HG02852 (cell line): ENCODE measurements around the gene NGFR.
A peak's percentile ranks its signal among the peaks of the same experiment; 100 is the strongest.

Experiments used
- ATAC-seq: cut with Tn5 transposase; IDR thresholded peaks from one replicate; pipeline ENCODE4 v1.9.1; 2021; ENCODE audit warnings: mild to moderate bottlenecking, moderate library complexity; ENCODE audit not compliant: unreplicated experiment

Gene NGFR

DNA sequence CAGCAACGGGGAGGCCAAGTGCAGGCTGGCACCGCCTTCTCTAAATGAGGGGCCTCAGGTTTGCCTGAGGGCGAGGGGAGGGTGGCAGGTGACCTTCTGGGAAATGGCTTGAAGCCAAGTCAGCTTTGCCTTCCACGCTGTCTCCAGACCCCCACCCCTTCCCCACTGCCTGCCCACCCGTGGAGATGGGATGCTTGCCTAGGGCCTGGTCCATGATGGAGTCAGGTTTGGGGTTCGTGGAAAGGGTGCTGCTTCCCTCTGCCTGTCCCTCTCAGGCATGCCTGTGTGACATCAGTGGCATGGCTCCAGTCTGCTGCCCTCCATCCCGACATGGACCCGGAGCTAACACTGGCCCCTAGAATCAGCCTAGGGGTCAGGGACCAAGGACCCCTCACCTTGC is 18.5 kb downstream of the NGFR start:
- ATAC-seq, result no peak

DNA sequence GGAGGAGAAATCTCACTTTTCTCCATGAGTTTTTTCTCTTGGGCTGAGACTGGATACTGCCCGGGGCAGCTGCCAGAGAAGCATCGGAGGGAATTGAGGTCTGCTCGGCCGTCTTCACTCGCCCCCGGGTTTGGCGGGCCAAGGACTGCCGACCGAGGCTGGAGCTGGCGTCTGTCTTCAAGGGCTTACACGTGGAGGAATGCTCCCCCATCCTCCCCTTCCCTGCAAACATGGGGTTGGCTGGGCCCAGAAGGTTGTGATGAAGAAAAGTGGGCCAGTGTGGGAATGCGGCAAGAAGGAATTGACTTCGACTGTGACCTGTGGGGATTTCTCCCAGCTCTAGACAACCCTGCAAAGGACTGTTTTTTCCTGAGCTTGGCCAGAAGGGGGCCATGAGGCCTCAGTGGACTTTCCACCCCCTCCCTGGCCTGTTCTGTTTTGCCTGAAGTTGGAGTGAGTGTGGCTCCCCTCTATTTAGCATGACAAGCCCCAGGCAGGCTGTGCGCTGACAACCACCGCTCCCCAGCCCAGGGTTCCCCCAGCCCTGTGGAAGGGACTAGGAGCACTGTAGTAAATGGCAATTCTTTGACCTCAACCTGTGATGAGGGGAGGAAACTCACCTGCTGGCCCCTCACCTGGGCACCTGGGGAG is 19.1 kb downstream of the NGFR start:
- no peak for ATAC-seq

- peak; percentile 78 for ATAC-seq
Measured at GRCh38 chr17:49515196-49515770, 20.2 kb downstream of the NGFR start.

- ATAC-seq, result no peak
Measured at GRCh38 chr17:49516180-49516579, 21.1 kb downstream of the NGFR start.

- ATAC-seq, result no peak
Measured at GRCh38 chr17:49518346-49519078, 23.4 kb downstream of the NGFR start.

DNA sequence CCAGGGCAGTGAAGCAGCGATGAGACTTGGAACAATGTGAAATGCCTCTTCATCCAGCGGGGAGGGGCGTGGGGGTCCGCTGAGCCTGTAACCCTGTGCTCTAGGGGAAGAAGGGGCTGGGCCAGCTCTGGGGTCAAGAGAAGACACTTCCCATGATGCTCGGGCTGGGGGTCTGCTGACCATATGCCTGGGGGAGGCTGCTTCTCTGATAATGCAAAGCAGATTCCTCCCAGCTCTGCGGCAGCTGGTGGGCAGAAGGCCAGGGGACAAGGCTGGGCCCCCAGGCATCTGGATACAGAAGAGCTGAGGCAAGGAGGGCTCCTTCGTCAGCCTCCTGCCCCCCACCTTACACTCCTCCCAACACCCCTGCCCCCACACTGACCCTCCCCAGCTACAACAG is 24.7 kb downstream of the NGFR start:
- ATAC-seq, result no peak

DNA sequence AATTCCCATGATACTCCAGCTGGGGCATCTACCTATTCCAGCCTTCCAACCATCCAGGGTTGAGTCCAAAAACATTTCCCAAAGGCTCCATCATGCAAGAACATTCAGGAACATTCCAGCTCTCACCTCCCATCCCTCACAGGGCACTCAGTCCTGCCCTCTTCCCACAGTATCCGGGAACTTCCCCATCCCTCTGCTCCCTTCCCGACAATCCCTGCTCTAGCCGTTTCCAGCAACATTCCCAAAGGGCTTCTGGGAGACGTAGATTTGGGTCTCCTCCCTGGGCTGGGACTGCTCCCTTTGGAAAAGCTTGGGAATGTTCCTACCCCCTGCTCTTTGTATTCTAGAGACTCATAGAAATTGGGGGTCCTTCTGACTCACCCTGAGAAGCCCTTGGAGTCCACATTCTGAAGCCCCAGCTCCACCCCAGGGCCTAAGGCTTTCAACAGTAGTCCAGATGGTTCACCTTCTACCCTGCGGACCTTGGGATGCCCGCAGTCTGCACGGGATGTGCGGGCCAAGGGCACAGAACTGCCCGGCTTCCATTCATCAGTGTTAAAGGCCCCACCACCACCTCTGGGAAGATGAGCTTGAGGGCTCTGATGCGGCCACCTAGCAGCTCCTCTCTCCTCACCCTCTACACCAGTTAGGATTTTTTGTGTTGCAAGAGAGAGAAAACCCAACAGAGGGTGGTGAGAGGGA is 25.4 kb downstream of the NGFR start:
- ATAC-seq, result no peak

GRCh38 chr17:49521088-49521450 is 26.0 kb downstream of the NGFR start:
- no peak for ATAC-seq

DNA sequence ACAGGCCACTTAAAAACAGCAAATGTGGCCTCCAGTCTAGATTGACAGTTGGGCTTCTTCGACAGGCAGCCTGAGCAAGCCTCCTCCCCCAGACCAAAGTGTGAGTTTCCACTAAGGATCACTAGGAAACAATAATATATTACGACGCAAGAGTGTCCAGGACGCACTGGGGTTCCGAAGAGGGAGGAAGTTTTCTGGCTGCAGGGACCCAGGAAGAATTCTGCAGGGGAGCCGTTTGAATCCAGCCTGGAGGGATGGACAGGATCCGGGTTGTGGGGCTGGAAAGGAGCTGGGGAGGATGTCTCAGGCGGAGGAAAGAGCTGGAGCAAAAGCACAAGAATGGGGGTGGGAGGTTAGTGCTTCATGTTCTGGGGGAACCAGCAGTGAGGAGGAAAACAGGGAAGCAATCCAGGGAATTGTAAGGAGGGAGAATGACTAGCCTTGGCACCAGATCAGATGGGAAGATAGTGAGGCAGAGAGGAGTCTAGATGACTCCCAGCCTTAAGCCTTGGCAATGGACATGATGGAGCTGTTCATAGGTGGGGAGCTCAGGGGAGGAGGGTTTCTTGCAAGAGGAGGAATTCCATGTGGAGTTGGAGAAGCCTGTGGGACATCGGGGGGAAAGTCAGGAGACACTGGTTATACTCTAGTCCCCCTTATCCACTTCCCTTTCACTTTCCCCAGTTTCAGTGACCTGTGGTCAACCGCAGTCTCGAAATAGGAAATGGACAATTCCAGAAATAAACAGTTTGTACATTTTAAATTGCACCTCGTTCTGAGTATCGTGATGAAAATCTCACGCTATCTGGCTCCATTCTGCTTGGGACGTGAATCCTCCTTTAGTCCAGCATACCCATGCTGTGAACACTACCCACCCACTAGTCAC is 26.6 kb downstream of the NGFR start:
- no peak for ATAC-seq

DNA sequence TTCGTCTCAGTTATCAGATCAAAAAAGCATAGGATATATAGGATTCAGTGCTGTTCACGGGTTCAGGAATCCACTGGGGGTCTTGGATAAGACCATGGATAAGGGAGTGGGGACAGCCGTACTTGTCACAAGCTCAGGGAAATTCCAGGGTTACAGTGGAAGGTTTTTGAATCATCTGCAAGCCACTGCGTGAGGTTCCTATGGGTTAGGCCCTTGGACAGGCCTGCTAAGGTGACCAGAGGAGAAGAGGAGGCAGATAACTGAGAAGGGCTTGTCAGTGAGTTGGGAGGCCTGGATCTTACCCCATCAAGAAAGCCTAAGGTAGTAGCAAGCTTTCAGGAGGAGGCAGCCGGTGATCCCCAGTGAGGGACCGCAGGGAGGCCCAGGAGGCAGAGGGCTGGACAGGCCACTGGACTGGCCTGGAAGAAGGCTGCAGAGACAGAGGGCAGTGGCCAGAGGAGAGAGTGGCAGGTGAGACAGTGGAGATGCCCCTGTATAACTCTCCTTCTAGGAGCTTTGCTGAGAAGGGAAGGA is 27.3 kb downstream of the NGFR start:
- no peak for ATAC-seq

DNA sequence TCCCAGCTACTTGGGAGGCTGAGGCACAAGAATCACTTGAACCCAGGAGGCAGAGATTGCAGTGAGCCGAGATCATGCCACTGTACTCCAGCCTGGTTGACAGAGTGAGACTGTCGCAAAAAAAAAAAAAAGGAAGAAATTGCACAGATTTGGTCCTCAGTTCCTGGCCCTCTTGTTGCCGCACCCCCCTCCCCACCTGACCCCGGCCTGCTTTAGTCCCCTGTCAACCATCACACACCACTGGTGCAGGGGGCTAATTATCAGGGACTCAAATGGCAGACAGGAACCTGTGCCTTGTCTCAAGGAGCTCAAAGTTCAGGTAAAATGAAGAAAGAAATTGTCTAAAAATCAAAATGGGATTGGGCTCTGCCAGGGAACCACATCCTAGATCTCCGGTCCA is 28.1 kb downstream of the NGFR start:
- no peak for ATAC-seq

- ATAC-seq, result no peak
Measured at GRCh38 chr17:49523706-49524472, 28.8 kb downstream of the NGFR start.

- no peak for ATAC-seq
Measured at GRCh38 chr17:49524473-49525359, 29.6 kb downstream of the NGFR start.

- no peak for ATAC-seq
Measured at GRCh38 chr17:49525831-49526741, 31.0 kb downstream of the NGFR start.

DNA sequence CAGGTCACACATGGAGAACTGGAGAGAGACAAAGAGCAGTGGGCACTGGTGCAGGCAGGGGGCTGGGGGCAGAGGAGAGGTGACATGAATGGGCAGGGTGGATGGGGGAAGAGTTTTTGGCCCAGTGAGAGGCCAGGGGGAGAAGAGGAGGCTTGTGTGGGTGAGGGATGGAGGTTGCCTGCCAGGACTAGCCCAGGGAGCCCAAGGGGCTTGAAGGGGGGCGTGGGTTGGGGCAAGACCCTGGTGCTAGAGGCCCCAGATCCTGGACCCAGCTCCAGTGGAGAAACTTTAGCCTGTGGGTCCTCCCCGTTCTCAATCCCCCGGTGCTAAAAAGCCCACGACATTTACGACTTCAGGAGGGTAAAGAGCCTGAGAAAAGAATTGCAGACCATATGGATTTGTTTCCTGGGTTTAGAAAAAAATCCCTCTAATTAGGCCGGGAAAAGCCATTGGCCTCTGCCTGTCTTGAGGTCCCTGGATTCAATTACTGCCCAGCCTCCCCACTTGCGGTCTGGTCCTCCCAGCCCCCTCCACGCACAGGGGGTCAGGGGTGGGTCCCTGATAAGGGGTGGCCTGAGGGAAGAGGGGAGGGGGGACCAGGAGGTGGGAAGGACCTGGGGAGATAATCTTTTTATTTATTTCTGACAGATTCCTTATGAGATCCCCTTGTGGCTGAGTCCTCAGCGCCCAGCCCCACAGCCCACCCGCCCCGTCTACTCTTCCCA is 33.0 kb downstream of the NGFR start:
- no peak for ATAC-seq

DNA sequence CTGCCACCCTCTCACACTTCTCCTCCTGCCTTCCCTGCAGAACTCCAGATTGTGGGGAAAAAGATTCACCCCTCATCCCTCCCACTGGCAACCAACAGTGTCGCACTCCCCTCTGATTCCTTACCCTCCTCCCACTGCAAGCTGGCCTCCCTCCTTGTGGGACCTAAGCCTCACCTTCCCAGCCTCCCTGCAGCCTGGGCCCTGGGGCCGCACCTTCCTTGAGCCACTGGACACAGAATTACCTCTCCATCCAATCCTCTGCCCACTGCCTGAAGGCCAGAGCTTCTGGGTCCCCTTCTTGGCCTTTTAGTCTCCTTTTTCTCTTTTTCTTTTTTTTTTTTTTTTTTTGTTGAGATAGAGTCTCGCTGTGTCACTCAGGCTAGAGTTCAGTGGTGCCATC is 33.9 kb downstream of the NGFR start:
- ATAC-seq, result no peak

GRCh38 chr17:49530118-49530517 is 35.0 kb downstream of the NGFR start:
- ATAC-seq, result no peak
